GM23248 (cell line): ENCODE measurements around the gene NSA2.

Source experiments
- EZH2 ChIP-seq: fragments of 200-600 bp; sonication (generic); IDR thresholded peaks from 2 replicates; pipeline ENCODE4 v1.6.1; 2018; ENCODE audit warnings: antibody characterized with exemption, mild to moderate bottlenecking; ENCODE audit not compliant: insufficient read depth, poor library complexity, severe bottlenecking
- EZH2phosphoT487 ChIP-seq: fragments of 200-600 bp; sonication (generic); IDR thresholded peaks from 2 replicates; pipeline ENCODE4 v1.6.1; 2018; ENCODE audit warnings: antibody characterized with exemption, moderate library complexity, mild to moderate bottlenecking, low read depth; ENCODE audit not compliant: insufficient read depth

DNA sequence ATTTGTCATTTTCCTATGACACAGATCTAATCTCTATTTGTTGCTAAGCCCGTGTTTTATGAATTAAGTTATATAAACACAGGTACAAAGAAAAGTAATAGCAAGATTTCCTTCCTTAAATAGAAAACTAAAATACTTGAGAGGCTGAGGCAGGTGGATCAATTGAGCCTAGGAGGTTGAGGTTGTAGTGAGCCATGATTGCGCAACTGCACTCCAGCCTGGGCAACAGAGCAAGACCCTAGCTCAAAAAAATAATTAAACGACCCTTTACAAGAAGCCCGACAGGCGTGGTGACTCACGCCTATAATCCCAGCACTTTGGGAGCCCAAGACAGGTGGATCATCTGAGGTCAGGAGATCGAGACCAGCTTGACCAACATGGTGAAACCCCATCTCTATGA, 62.4 kb downstream of the NSA2 start:
- TF ChIP-seq EZH2 (no peak), EZH2phosphoT487 (no peak)
